SK-N-SH treated with all-trans-retinoic acid at 6 μM for 48 hours (cell line): ENCODE data around the gene RIMBP2.

Experiments
- ATAC-seq: fragments of 200-7000 bp; cut with Tn5 transposase; 3 replicates; pipeline ENCODE4 v1.9.1; 2020; ENCODE audit warnings: mild to moderate bottlenecking, moderate library complexity
- ARNTL ChIP-seq: fragments of 450-650 bp; formaldehyde crosslinking; IDR thresholded peaks from 2 replicates; pipeline ENCODE4 v1.5.0; 2020; ENCODE audit warnings: low read depth, mild to moderate bottlenecking, moderate library complexity, borderline replicate concordance
- BACH2 ChIP-seq: fragments of 250-450 bp; sonication (Bioruptor Pico); IDR thresholded peaks from 2 replicates; pipeline ENCODE4 v1.9.0; 2021; ENCODE audit warnings: mild to moderate bottlenecking, borderline replicate concordance
- CSDC2 ChIP-seq: fragments of 250-450 bp; sonication (Bioruptor Pico); IDR thresholded peaks from 2 replicates; pipeline ENCODE4 v1.5.0; 2020; ENCODE audit warnings: mild to moderate bottlenecking, moderate library complexity
- ESRRG ChIP-seq: fragments of 250-450 bp; sonication (Bioruptor Pico); IDR thresholded peaks from 2 replicates; pipeline ENCODE4 v1.6.1; 2021; ENCODE audit warnings: mild to moderate bottlenecking
- GLIS3 ChIP-seq: fragments of 250-450 bp; sonication (Bioruptor Pico); IDR thresholded peaks from 2 replicates; pipeline ENCODE4 v1.5.0; 2020; ENCODE audit warnings: mild to moderate bottlenecking, moderate library complexity
- ISL1 ChIP-seq: fragments of 250-450 bp; sonication (Bioruptor Pico); IDR thresholded peaks from 2 replicates; pipeline ENCODE4 v2.1.2; 2022; ENCODE audit warnings: mild to moderate bottlenecking, moderate library complexity
- OSR1 ChIP-seq: fragments of 250-450 bp; sonication (Bioruptor Pico); IDR thresholded peaks from 2 replicates; pipeline ENCODE4 v1.8.0; 2022; ENCODE audit warnings: moderate library complexity, mild to moderate bottlenecking, inconsistent platforms
- PATZ1 ChIP-seq: fragments of 250-450 bp; sonication (Bioruptor Pico); IDR thresholded peaks from 2 replicates; pipeline ENCODE4 v1.8.0; 2020; ENCODE audit warnings: mild to moderate bottlenecking, moderate library complexity, borderline replicate concordance
- POU6F1 ChIP-seq: fragments of 250-450 bp; sonication (Bioruptor Pico); IDR thresholded peaks from 2 replicates; pipeline ENCODE4 v1.8.0; 2021; ENCODE audit warnings: low read depth, mild to moderate bottlenecking, moderate library complexity, borderline replicate concordance
- PPARA ChIP-seq: fragments of 250-450 bp; sonication (Bioruptor Pico); IDR thresholded peaks from 2 replicates; pipeline ENCODE4 v1.5.0; 2020; ENCODE audit warnings: mild to moderate bottlenecking, borderline replicate concordance
- RARB ChIP-seq: fragments of 250-450 bp; sonication (Bioruptor Pico); IDR thresholded peaks from 2 replicates; pipeline ENCODE4 v1.8.0; 2021; ENCODE audit warnings: mild to moderate bottlenecking, moderate library complexity
- SNAI2 ChIP-seq: fragments of 250-450 bp; sonication (Bioruptor Pico); IDR thresholded peaks from 2 replicates; pipeline ENCODE4 v1.5.0; 2020; ENCODE audit warnings: mild to moderate bottlenecking, moderate library complexity
- TCF4 ChIP-seq: fragments of 250-450 bp; sonication (Bioruptor Pico); IDR thresholded peaks from 2 replicates; pipeline ENCODE4 v1.8.0; 2021; ENCODE audit warnings: mild to moderate bottlenecking, moderate library complexity, borderline replicate concordance
- TOX ChIP-seq: fragments of 250-450 bp; sonication (Bioruptor Pico); IDR thresholded peaks from 2 replicates; pipeline ENCODE4 v1.8.0; 2021; ENCODE audit warnings: mild to moderate bottlenecking, moderate library complexity, borderline replicate concordance
- TSHZ2 ChIP-seq: fragments of 250-450 bp; sonication (Bioruptor Pico); IDR thresholded peaks from 2 replicates; pipeline ENCODE4 v1.5.0; 2020; ENCODE audit warnings: mild to moderate bottlenecking, moderate library complexity
- ZC3H10 ChIP-seq: fragments of 250-450 bp; sonication (Bioruptor Pico); IDR thresholded peaks from 2 replicates; pipeline ENCODE4 v1.5.1; 2021; ENCODE audit warnings: mild to moderate bottlenecking, moderate library complexity
- ZFP3 ChIP-seq: fragments of 250-450 bp; sonication (Bioruptor Pico); IDR thresholded peaks from 2 replicates; pipeline ENCODE4 v1.5.0; 2020; ENCODE audit warnings: mild to moderate bottlenecking, moderate library complexity
- ZNF565 ChIP-seq: fragments of 450-650 bp; formaldehyde crosslinking; conservative IDR thresholded peaks from 2 replicates; pipeline ENCODE4 v1.5.0; 2020; ENCODE audit warnings: low read depth, mild to moderate bottlenecking, moderate library complexity
- ZNF70 ChIP-seq: fragments of 450-650 bp; formaldehyde crosslinking; IDR thresholded peaks from 2 replicates; pipeline ENCODE4 v1.5.0; 2020; ENCODE audit warnings: mild to moderate bottlenecking, moderate library complexity
- ZNF8 ChIP-seq: fragments of 450-650 bp; formaldehyde crosslinking; IDR thresholded peaks from 2 replicates; pipeline ENCODE4 v1.5.0; 2020; ENCODE audit warnings: mild to moderate bottlenecking, moderate library complexity

RIMBP2 gene

GRCh38 chr12:130645751-130646150 lies 70.3 kb downstream of the RIMBP2 start (continued):
- TF ChIP-seq POU6F1 (CRISPR knock-in tag) (no peak), ZNF70 (CRISPR knock-in tag) (no peak), PPARA (no peak), GLIS3 (no peak), ISL1 (no peak)

- ATAC-seq = no peak
- TF ChIP-seq ZNF8 (CRISPR knock-in tag) = no peak
- no peak for TF ChIP-seq SNAI2 (CRISPR knock-in tag)
- TF ChIP-seq TCF4 (CRISPR knock-in tag) = no peak
- no peak for TF ChIP-seq ZNF70 (CRISPR knock-in tag)
- no peak for TF ChIP-seq ESRRG (CRISPR knock-in tag)
- TF ChIP-seq GLIS3 = no peak
- TF ChIP-seq BACH2 (CRISPR knock-in tag) = no peak
Observed at GRCh38 chr12:130644566-130644965, 71.5 kb downstream of the RIMBP2 start.

- TF ChIP-seq TOX (no peak), GLIS3 (no peak), ZC3H10 (CRISPR knock-in tag) (no peak), PPARA (no peak), BACH2 (CRISPR knock-in tag) (no peak), ZNF70 (CRISPR knock-in tag) (no peak), PATZ1 (CRISPR knock-in tag) (no peak), RARB (no peak), ARNTL (CRISPR knock-in tag) (no peak), TSHZ2 (no peak), ZNF565 (CRISPR knock-in tag) (no peak), CSDC2 (no peak)
- no peak for ATAC-seq
Observed at GRCh38 chr12:130644146-130644545, 72.0 kb downstream of the RIMBP2 start.

- no peak for ATAC-seq
- TF ChIP-seq ZC3H10 (CRISPR knock-in tag) (no peak), OSR1 (CRISPR knock-in tag) (no peak), PATZ1 (CRISPR knock-in tag) (no peak), ZFP3 (CRISPR knock-in tag) (no peak), ARNTL (CRISPR knock-in tag) (no peak), SNAI2 (CRISPR knock-in tag) (no peak), ZNF8 (CRISPR knock-in tag) (no peak), ESRRG (CRISPR knock-in tag) (no peak), POU6F1 (CRISPR knock-in tag) (no peak)
Observed at GRCh38 chr12:130642856-130643255, 73.2 kb downstream of the RIMBP2 start.
